ENCODE measurements around the gene RETNLB.

RETNLB gene

DNA sequence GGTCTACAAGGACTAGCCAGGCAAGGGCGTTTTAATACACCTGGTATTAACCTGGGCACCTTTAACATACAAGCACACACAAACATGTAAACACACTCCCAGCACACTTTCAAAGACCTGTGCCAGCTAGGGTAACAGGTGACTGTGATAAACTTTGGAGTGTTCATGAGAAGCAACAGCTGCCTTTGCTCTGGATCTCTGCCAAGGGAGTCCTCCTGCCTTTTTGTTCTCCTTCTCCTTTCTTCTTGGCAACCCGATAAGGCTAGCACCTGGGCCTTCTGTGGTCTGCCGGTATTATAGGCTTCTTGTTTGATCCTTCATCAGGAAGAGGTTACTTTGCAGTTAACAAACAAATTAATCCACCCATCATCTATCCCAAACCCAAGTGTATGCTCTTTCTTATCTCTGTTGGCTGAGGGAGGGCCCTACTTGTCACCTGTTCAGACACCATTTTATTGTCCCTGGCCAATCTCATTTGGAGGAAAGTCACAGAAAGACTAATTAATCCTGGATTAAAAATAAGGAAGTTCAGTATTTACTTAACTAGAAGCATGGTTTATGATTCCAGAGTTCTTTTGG is at the start of gene RETNLB:
Gene RETNLB, minus strand, starts transcription at position 7 of the 579 bp plus-strand sequence. CDS start 225 bp downstream, outside the sequence.
- DNase-seq (ENCODE audit: low read depth, low spot score): no peak
- TF ChIP-seq, protein P1, sequence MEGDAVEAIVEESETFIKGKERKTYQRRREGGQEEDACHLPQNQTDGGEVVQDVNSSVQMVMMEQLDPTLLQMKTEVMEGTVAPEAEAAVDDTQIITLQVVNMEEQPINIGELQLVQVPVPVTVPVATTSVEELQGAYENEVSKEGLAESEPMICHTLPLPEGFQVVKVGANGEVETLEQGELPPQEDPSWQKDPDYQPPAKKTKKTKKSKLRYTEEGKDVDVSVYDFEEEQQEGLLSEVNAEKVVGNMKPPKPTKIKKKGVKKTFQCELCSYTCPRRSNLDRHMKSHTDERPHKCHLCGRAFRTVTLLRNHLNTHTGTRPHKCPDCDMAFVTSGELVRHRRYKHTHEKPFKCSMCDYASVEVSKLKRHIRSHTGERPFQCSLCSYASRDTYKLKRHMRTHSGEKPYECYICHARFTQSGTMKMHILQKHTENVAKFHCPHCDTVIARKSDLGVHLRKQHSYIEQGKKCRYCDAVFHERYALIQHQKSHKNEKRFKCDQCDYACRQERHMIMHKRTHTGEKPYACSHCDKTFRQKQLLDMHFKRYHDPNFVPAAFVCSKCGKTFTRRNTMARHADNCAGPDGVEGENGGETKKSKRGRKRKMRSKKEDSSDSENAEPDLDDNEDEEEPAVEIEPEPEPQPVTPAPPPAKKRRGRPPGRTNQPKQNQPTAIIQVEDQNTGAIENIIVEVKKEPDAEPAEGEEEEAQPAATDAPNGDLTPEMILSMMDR (IDR thresholded peaks at IDR 0.05; ENCODE audit: insufficient read depth, low read length, missing control alignments): no peak
- ChIA-PET CTCF (no interaction called here), POLR2A (no interaction called here)
- H3K4me3 ChIP-seq (ENCODE audit: low read depth, low read length): no peak within 1 kb of the TSS

GRCh38 chr3:108806316-108806715 is 49.1 kb upstream of the RETNLB start:
- no peak overlapping the region for H3K4me3 ChIP-seq (ENCODE audit: low read depth, low read length)
- ChIA-PET CTCF (no interaction called here), POLR2A (no interaction called here)
- no peak for DNase-seq (ENCODE audit: low read depth, low spot score)
- TF ChIP-seq, protein P1 (IDR thresholded peaks at IDR 0.05; ENCODE audit: insufficient read depth, low read length, missing control alignments): no peak

- CTCF ChIA-PET: no interaction called here
- POLR2A ChIA-PET: no interaction called here
- TF ChIP-seq, protein P1 (IDR thresholded peaks at IDR 0.05; ENCODE audit: insufficient read depth, low read length, missing control alignments): no peak
- no peak for DNase-seq (ENCODE audit: low read depth, low spot score)
- H3K4me3 ChIP-seq (ENCODE audit: low read depth, low read length): no peak overlapping the region
These were observed 47.8 kb upstream of the RETNLB start for GRCh38 chr3:108804966-108805365.

- DNase-seq (ENCODE audit: low read depth, low spot score): no peak
- TF ChIP-seq, protein P1 (IDR thresholded peaks at IDR 0.05; ENCODE audit: insufficient read depth, low read length, missing control alignments): no peak
- CTCF ChIA-PET: no interaction called here
- H3K4me3 ChIP-seq (ENCODE audit: low read depth, low read length): no peak overlapping the region
- POLR2A ChIA-PET: no interaction called here
These were observed 47.2 kb upstream of the RETNLB start for GRCh38 chr3:108804437-108804836.

GRCh38 chr3:108791473-108791872 is 34.3 kb upstream of the RETNLB start:
- POLR2A ChIA-PET: no interaction called here
- TF ChIP-seq, protein P1 (IDR thresholded peaks at IDR 0.05; ENCODE audit: insufficient read depth, low read length, missing control alignments): no peak
- CTCF ChIA-PET: no interaction called here
- no peak overlapping the region for H3K4me3 ChIP-seq (ENCODE audit: low read depth, low read length)
- no peak for DNase-seq (ENCODE audit: low read depth, low spot score)

DNA sequence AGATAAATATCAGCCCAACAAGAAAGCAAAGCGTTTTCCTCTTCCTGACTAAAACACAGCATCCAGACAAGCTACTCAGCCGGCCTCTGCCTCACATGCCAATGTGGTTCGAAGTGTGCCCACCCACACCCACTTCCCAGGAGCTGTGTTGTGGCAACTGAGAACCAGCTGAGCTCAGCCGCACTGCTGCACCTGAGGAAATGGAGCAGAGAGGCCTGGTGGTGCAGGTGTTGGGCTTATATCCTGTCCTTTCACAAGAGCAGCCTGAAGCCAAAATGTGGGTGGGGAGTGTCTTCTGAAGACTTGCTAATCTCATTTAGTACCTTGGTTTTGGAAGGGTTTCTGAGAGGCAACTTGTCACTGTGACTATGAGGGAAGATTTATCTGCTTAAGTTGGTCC is 23.0 kb upstream of the RETNLB start:
- no peak for DNase-seq (ENCODE audit: low read depth, low spot score)
- TF ChIP-seq, protein P1 (IDR thresholded peaks at IDR 0.05; ENCODE audit: insufficient read depth, low read length, missing control alignments): no peak
- H3K4me3 ChIP-seq (ENCODE audit: low read depth, low read length): no peak overlapping the region
- POLR2A ChIA-PET: no interaction called here
- CTCF ChIA-PET: no interaction called here

Measured in AG04449 (cell line).